HG03442 (cell line): ENCODE results near the gene ZNF407.

Experiments used
- ATAC-seq: cut with Tn5 transposase; IDR thresholded peaks from one replicate; pipeline ENCODE4 v1.9.1; 2021; ENCODE audit warnings: mild to moderate bottlenecking, moderate library complexity; ENCODE audit not compliant: unreplicated experiment

Gene ZNF407

DNA sequence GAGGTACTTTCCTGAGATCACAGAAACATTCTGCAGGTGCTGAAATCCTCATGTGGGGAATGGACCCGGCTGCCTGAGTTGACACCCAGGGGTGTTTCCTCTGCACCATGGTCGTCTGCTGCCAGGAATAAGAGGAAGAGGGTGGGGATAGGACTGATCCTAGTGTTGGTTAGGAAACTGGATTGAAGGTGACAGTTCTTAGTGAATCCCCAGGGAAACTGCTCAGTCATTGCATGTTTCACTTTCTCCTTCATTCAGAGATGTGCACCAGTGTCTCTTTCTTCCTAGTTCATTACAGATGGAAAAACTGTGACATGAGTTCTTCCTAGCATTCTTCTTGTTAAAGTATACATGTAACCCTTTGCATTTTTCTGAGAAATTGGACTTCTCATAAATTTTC lies 317.0 kb downstream of the ZNF407 start:
- no peak for ATAC-seq

DNA sequence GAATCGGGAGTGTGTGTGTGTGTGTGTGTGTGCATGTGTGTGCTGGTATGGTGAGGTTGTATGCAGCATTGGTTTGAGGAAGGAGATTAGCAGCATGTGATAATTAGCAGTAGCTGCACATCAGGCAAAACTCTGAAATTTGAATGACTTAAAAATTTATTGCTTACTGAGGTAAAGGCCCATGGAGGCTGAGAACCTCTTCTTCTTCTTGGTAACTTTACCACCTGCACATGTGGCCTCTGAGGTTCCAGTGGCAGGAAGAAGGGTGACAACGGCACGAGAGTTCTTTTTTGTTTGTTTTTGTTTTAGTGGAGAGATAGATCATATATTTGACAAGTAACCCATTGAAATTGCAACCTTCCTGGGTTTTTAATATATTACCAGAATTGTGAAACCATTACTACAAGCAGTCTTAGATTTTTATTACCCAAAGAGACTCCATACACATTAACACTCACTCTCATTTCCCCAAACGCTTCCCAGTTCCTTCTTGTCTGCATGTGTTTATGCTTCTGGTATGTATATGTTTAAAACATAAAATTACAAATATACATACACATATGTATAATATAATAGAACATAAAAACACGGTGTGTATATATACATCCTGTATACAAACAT lies 319.2 kb downstream of the ZNF407 start:
- ATAC-seq = no peak

DNA sequence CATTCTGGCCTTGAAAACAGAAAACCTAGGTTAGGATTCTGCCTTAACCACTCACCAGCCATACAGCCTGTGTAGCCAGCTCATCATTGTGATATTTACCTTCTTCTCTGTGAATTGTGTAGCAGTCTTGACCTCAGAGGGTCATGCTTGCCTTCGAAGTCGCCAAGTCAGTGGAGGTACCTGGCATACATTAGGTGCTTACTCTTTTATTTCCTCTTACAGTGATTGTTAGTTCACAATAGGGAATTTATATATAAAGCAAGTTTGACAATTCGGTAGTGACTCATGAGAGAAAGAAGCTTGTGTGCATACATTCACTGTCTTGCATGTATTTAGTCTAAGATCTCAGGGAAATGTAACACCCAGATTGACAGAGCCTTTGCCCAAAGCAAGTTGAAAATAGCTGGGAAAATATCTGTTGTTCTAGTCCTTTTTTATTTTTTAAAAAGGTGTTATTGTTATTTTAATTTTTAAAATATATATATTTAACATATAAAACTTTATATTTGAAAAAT lies 320.7 kb downstream of the ZNF407 start:
- ATAC-seq = no peak

DNA sequence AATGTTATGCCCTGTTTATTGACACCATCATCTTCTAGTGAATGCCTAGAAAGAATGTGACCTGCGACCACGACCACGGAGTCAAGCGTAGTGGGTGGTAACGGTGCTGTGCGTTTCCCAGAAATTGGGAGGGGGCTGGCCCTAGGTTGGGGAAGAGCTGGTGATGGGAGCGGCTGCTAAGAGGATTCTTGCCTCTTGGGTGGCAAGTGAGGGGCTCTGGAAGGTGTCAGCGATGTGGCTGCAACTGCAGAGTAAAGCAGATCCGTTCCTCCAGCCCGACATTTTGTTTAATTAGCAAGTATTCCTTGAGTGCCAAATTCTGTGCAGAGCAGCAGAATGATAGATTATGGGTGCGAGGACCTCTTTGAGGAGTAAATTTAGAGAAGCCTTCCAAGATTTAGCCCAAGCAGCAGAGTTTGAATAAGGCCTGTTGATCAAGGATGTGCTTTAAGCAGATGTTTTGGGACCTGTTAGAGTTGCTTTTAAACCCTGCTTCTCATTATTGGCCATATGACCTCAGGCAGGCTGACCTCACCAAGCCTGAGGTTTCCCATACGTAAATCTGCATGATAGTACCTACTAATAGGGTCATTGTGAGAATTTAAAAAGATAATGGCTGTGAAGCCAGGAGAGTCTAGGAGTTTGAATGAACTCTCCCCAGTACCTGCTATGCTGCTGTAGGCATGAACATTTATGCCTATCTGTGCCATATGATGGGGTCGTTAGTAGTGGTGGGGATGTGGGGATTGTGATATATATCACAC lies 323.6 kb downstream of the ZNF407 start:
- ATAC-seq = no peak

DNA sequence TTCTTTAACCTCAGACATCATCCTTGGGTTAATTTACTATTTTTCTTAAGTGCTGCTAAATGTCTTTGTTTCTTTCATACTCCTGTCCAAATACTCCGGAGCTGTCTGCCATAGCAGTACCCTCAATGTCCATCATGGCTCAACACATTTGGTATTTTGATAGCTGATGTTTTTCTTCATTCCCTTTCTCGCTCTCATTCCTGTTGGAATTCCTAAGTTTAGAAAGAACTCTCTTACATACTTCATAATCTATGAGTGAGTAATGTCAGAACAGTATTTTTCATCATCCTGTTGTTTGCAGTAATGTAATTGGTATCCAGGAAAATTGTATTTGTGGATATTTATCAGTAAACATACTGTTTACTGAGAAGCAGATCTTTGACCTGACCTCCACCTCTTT lies 328.4 kb downstream of the ZNF407 start:
- no peak for ATAC-seq

DNA sequence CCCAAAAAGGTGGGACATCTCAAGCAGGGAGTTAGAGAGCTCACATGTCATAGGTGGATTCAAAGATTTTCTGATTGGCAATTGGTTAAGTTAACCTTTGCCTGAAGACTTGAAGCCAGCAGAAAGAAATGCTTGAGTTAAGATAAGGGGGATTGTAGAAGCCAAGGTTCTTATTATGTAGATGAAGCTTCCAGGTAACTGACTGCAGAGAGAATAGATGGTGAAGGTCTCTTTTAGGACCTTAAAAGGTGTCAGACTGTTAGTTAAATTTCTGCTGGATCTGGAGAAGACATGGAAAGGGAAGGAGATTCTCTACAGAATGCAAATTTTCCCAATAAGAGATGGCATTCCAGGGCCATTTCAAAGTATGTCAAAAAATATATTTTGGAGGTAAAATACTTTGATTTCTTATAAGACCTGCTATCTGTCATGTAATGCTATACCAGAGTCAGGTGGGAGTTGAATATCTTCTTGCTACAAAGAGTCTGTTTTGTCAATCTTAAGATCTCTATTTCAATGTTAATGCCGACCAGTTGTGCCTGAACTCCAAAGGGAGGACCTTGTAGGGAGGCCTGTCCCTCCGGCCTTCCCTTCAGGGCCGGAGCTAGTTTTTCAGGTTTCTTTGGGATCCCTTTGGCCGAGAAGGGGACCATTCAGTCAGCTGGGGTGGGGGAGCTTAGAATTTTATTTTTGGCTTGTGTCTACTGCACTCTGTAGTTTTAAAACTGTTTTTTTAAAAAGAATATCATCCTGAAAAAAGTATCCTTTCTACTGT lies 330.7 kb downstream of the ZNF407 start:
- no peak for ATAC-seq

DNA sequence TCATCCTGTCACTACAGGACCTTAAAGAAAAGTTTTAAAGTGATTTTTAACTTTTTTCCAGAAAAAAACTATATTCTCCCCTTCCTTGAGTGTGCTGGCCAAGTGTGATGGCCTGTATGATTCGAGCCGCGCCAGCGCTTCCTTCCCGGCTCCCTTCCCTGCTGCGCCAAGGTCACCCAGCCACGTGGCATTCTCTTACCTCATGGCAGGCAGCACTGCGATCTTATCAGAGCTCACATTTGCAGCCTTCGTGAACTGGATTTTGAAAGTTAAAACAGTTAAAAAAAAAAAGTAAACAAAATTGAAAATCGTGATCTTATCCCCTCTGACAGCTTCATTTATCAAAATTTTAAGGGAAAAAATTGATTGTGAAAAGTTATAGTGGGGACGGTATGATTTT lies 331.4 kb downstream of the ZNF407 start:
- ATAC-seq = no peak

DNA sequence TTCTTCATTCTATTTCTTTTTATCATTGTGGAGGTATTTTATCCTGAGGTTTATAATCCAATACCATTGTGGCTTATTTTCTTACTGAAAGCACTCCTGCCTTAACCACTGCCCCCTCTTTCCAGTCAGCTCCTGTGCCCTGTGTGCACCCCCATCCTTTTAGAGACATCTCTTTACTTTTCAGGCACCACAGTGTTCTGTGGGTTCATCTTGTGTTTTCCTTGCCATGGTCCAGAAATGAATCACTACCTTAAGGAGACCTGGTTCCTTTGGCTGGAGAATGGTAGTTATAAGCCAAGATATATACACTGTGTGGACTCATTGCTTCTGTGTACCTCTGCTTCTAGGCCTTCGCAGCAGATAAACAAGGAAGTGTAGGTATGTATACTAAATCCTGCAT lies 332.9 kb downstream of the ZNF407 start:
- ATAC-seq = no peak

DNA sequence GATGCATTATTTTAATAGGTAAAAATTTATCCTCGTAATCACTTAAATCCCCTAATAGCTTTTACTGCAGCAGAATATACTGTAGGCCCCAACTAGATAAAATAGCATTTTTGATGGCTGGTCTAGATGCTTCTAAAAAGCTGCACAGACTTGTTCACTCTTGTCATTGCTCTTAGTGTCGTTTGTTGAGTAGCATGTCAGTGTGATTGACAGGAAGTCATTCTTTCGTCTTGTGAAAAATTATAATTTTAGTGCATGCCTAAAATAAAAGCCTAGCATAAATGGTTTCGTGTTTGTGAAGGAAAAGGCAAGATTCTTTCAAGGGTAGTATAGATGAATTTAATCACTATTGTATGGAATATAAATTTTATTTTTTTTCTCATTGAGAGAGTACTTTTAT lies 336.3 kb downstream of the ZNF407 start:
- no peak for ATAC-seq

DNA sequence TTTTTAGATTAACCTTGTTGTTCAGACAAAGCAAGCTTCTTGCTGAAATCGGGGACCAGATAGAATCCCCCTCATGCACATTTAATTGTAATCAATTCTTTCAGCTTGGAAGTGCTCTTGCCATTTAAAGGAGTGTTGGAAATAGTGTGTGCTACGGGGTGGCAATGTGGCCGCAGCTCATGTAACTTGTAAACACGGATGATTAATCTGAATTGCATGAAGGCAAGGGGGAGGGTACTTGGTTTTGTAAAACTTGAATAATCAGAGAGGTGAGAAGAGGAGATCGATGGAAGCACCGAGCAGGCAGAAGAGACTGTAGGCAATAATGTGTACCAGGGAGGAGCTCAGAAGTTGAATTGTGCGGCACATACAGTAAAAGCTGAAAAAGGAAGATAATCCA lies 337.8 kb downstream of the ZNF407 start:
- no peak for ATAC-seq

DNA sequence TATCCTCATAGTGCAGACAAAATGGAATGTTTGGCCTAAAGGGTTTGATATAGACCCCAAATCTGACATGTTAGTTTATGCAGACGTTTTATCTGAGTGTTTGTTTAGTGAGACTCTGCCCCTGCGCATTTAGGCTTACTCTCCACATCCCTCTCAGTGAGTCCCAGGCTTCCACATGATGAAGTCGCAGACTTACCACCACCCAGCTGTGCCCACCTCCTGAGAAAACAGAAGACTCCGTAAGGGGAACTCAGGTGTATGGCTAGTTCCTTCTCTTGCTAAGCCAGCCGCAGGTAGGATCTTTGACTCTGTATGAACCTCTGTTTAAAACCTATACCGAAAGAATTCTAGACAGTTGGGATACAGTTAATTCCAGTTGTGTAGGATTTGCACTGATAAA lies 338.7 kb downstream of the ZNF407 start:
- ATAC-seq = no peak

DNA sequence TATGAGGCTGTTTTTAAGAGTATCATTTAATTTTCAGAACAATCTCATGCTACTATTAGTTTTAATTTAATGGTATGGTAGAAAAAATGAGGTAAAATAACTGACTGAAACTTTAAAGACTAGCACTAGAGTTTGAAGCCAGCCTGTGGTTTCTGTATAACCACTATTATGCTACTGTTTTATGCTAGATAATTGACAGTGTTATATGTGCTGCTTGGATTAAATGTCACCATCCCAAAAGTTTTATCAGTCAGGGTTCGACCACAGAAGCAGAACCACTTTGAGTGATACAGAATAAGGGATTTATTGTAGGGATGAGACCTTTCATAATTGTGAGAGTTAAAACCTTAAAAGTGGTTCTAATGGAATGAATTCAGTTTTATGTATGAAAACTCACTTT lies 339.6 kb downstream of the ZNF407 start:
- ATAC-seq = no peak

DNA sequence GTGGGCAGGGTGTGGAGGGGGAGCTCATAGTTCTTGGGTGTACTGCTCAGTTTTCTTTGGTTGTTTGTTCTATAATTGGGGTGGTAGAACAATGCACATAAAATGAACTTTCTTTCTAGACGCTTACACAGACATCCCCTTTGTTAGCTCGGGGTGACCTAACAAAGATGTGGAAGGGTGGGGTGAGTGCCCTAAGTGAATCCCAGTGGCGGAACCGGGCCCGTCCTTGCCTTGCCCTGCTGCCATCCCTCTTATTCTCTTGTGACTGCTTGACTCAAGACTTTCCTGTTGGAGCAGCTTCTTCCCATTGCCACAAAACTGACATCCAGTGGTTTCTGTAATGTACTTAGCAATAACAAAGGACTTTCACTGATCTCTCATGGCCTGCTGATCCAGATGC lies 343.2 kb downstream of the ZNF407 start:
- ATAC-seq = no peak

DNA sequence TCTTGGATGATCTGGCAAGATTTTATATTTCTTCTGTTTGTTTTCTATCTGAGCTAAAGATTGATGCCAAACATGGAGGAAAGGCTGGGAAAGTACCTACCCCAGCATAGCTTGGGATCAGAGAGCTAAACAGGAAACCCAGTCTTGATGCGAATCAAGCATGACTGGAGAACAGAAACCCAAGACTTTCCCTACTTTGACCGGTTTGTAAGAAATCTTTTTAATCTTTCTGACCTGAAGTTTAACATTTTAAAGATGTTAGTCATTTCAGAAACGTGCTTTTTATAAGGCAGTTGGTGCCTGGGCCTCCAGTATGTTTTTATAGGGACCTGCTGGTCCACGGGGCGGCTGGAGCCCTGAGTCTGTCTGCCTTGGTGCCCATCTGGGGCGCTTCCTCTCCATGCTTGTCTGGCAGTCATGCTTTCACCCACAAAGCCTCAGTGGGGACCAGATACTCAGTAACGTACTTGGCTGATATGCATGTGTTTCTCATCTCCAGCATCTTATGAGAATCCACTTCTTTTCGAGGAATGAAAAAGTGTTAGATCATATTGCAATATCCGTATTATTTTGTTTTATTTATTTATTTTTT lies 344.7 kb downstream of the ZNF407 start:
- peak; percentile 91 for ATAC-seq

DNA sequence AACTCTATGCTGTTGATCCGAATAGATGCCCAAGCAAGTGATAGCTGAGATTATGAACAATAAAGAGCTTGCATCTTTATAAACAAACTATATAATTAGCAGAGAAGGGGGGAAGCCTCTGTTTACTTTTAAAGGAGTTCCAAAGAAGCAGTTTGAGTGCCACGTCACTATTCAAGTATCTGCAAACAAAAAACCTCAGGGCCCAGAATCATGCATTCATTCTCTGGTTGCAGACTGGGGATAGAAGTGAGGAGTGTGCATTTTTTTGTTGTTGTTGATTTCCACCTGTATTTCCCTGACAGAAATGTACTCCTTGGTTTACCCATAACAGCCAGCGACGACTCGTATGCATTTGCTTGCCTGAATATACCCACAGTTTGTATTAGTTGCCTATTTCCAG lies 347.0 kb downstream of the ZNF407 start:
- no peak for ATAC-seq

DNA sequence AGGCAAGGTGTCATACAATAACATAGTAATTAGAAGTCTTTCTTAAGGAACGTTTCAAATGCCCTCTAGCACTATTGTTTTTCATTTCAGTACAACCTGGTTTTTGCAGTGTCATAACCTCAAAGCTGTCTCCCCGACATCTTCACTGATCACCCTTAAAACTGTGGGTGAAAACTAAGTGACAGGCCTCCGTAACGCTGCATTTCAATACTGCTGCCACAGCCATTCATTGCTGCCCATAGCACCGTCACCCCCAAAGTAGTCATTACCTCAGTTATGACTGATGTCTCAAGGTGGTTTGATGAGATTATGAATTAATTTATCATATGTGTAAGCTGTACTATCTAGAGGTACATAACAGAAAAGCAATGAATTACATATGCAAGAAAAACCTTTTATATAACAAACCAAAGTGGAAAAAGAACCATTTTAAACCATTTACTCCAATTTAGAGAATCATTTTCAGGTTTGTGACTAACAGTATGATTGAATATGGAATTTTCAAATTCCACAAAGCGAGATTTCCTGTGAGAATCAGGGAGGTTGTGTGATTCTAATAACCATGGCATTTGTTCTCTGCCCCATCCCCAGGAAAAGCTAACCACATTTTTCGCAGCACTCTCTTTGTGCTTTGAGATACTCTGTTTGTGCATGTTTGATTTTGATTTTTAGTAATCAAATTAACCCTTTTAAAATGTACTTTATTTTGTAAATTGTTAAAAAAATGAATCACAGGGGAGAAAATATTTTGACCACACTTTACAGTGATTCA lies 348.3 kb downstream of the ZNF407 start:
- ATAC-seq = no peak

DNA sequence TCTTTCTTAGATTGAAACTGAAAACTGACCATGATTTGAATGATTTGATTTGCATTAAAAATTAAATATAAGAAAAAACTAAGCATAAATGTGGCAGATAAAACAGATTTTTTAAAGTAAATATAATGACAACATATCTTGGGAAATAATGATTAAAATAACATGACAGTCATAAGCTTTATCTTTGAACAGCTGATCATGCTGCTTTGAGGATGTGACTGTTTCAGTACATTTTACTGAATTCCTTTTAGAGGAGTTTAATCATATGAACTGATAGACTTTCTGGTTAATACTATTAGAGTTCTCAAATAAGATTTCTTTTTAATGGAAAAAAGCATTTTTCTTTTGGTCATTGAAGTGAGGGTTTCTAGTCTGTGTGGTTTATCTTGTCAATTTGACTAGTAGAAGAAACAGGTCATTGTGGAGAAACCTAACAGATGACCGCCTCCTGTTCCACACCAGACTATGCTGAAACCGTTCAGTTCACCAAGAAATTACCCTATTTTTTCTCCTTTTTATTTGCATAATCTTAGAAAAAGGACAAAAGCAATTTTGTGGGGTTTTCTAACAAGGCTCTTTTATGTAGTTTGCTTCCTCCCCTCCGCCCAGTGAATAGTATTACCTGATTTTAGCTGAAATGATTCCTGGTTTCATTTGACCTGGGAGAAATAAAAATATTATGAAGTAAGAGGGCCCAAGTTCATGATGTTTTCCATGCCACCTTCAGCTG lies 349.1 kb downstream of the ZNF407 start:
- ATAC-seq = no peak

DNA sequence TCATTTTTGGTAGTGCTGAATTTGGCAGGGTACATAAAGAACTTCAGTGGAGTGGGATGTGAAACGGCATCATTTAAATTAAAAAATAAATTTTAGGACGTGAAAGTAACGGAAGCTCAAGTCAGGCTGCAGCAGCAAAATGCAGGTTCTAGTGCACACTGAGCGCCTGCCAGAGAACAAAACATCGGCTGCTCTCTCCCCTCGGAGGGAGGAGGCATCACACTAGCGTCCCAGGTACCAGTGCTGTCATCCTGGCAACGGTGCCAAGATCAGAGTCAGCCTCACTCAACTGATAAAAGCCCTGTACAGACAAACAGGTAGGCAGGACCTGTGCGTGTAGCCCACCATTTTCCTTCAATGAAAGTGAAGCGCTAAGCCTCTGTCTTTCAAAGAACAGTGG lies 349.7 kb downstream of the ZNF407 start:
- no peak for ATAC-seq

DNA sequence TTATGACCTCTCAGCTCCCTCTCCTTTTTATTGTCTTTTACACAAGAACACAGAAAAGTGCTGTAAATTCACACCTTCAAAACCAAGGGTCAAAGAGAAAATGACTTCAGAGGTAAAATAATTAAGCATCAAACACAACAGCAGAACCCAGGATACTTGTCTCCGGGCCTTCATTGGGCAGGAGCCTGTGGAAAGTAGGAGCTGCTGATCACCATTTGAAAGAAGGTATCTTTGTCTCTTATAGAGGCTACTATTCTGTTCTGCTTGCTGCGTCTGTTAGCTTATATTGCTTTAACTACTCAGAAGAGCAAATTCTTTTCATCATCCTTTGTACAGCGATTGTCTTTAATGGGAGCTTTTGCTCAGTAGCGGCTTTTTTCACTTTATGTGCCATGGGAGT lies 350.2 kb downstream of the ZNF407 start:
- no peak for ATAC-seq

DNA sequence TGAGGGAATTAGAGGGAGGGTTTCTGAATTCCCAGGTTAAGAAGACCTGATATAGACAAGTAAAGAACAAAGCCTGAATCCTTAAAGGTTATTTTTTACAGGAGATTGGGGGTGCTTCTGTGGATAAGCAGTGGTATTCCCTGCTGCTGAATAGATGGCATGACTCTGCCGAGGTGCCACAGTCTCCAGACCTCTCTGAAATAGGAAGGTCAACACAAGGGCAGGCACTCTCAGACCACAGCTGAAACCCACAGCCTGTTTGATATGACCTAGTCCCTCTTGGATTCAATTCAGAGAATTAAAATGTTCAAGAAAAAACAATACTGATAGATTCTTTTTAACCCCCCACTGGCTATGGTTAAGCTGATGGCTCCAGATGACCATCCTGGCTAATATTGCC lies 351.9 kb downstream of the ZNF407 start:
- no peak for ATAC-seq
